Testis (tissue), 2 donors: ENCODE data around the gene NLN.

Source experiments
- POLR2A ChIP-seq: fragments of 450-650 bp; IDR thresholded peaks from one replicate; pipeline ENCODE4 v1.6.1; 2017; ENCODE audit warnings: antibody characterized with exemption, mild to moderate bottlenecking, moderate library complexity
- TF ChIP-seq, protein P1 (sequence below), 3 experiments: fragments of 450-650 bp in 2 of 3; fragments of 200-600 bp in 1 of 3; sonication (generic) in 1 of 3; IDR thresholded peaks; one replicate each; pipeline ENCODE4 v1.5.1; 2016 to 2019; ENCODE audit warnings: antibody characterized with exemption in 3 of 3, mild to moderate bottlenecking in 2 of 3, moderate library complexity in 1 of 3

DNA sequence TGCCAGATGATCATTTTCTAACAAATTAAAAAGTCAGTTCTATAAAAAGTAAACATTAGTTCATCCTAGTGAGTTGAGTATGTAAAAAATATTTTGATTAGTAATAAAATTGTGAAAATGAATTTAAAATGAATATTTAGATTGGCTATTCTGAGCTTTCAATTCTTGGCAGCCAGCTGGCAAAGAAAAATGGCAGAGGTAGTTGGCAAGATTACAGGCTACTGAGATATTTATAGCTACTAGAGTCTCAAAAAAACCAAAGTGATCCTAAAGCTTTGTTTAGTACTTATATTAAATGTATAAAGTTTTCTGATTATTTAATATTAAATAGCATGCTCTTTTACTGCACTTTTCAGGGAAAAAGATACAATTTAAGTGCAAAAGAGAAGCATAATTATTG lies 25.1 kb upstream of the NLN start:
- TF ChIP-seq, protein P1, sequence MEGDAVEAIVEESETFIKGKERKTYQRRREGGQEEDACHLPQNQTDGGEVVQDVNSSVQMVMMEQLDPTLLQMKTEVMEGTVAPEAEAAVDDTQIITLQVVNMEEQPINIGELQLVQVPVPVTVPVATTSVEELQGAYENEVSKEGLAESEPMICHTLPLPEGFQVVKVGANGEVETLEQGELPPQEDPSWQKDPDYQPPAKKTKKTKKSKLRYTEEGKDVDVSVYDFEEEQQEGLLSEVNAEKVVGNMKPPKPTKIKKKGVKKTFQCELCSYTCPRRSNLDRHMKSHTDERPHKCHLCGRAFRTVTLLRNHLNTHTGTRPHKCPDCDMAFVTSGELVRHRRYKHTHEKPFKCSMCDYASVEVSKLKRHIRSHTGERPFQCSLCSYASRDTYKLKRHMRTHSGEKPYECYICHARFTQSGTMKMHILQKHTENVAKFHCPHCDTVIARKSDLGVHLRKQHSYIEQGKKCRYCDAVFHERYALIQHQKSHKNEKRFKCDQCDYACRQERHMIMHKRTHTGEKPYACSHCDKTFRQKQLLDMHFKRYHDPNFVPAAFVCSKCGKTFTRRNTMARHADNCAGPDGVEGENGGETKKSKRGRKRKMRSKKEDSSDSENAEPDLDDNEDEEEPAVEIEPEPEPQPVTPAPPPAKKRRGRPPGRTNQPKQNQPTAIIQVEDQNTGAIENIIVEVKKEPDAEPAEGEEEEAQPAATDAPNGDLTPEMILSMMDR (IDR thresholded peaks at IDR 0.05): no peak
- no peak for TF ChIP-seq POLR2A
